PC-3 (cell line): ENCODE data around the gene VPS37B. TPM values are rescaled to one million over a fixed set of nuclear protein-coding genes. Genes with fewer than 3 reads are reported as not detected.

Source experiments
- ATAC-seq: fragments of 200-7000 bp; cut with Tn5 transposase; 2 replicates; pipeline ENCODE4 v1.9.1; 2020; ENCODE audit warnings: mild to moderate bottlenecking, moderate library complexity
- BruUV-seq: library from RNA; stranded (reverse); fragments of 400-500 nt; replicated peaks from 2 replicates; lab custom pipeline; 2021; lab: Mats Ljungman, UMichigan
- CTCF ChIA-PET: fragments of 300-600 bp; sonication (Branson Sonifier 250); formaldehyde crosslinking; loops from one replicate; lab custom pipeline; 2022; ENCODE audit warnings: antibody characterized with exemption; lab: Charles Lee
- POLR2A ChIA-PET: fragments of 300-600 bp; sonication (Branson Sonifier 250); formaldehyde crosslinking; loops from one replicate; lab custom pipeline; 2022; ENCODE audit warnings: antibody characterized with exemption; ENCODE audit not compliant: unreplicated experiment; lab: Charles Lee
- DNase-seq: peaks from one replicate; pipeline ENCODE4 v3.0.0-alpha.2; 2015
- H2AFZ ChIP-seq: fragments of 300-600 bp; sonication (generic); 2 replicates; pipeline ENCODE4 v1.6.0; 2016; ENCODE audit warnings: antibody characterized with exemption, low read length
- H3F3A ChIP-seq: fragments of 300-600 bp; sonication (generic); one replicate; pipeline ENCODE4 v1.6.0; 2017; ENCODE audit warnings: antibody characterized with exemption, low read length, control low read depth, mild to moderate bottlenecking; ENCODE audit not compliant: unreplicated experiment
- H3K27ac ChIP-seq: fragments of 300-600 bp; sonication (generic); 2 replicates; pipeline ENCODE4 v1.5.1; 2016; ENCODE audit warnings: mild to moderate bottlenecking, low read length
- H3K27me3 ChIP-seq: fragments of 300-600 bp; sonication (generic); 2 replicates; pipeline ENCODE4 v1.6.1; 2016; ENCODE audit warnings: low read length, mixed read lengths
- H3K36me3 ChIP-seq: fragments of 300-600 bp; sonication (generic); 2 replicates; pipeline ENCODE4 v1.6.1; 2016; ENCODE audit warnings: low read depth, mixed run types, low read length, mixed read lengths
- H3K4me1 ChIP-seq: fragments of 300-600 bp; sonication (generic); 2 replicates; pipeline ENCODE4 v1.5.1; 2016; ENCODE audit warnings: low read length; ENCODE audit not compliant: insufficient read depth
- H3K4me2 ChIP-seq: fragments of 300-600 bp; sonication (generic); 2 replicates; pipeline ENCODE4 v1.6.0; 2016; ENCODE audit warnings: low read length
- H3K4me3 ChIP-seq: fragments of 300-600 bp; sonication (generic); 2 replicates; pipeline ENCODE4 v1.5.1; 2016; ENCODE audit warnings: mild to moderate bottlenecking, low read length, mixed read lengths
- H3K79me2 ChIP-seq: fragments of 300-600 bp; sonication (generic); 2 replicates; pipeline ENCODE4 v1.6.1; 2017; ENCODE audit warnings: low read length, mixed read lengths
- H3K9ac ChIP-seq: fragments of 300-600 bp; sonication (generic); 2 replicates; pipeline ENCODE4 v1.6.0; 2016; ENCODE audit warnings: mild to moderate bottlenecking, low read length
- H3K9me2 ChIP-seq: fragments of 300-600 bp; sonication (generic); replicated peaks from 2 replicates; pipeline ENCODE4 v1.6.1; 2016; ENCODE audit warnings: mixed run types, low read length, mixed read lengths
- H3K9me3 ChIP-seq: fragments of 300-600 bp; sonication (generic); 2 replicates; pipeline ENCODE4 v1.6.1; 2016; ENCODE audit warnings: low read length, mixed read lengths
- H4K20me1 ChIP-seq: fragments of 300-600 bp; sonication (generic); 2 replicates; pipeline ENCODE4 v1.6.1; 2016; ENCODE audit warnings: low read length, mixed read lengths
- CTCF ChIP-seq: fragments of 300-600 bp; sonication (generic); conservative IDR thresholded peaks from 2 replicates; pipeline ENCODE4 v1.5.1; 2017; ENCODE audit warnings: antibody characterized with exemption, low read depth, mild to moderate bottlenecking, low read length
- EZH2 ChIP-seq: fragments of 300-600 bp; sonication (generic); IDR thresholded peaks from one replicate; pipeline ENCODE4 v1.6.1; 2017; ENCODE audit warnings: antibody characterized with exemption, mild to moderate bottlenecking, low read length; ENCODE audit not compliant: unreplicated experiment
- EZH2phosphoT487 ChIP-seq: fragments of 300-600 bp; sonication (generic); IDR thresholded peaks from 2 replicates; pipeline ENCODE4 v1.6.1; 2018; ENCODE audit warnings: mild to moderate bottlenecking, antibody characterized with exemption, low read length, borderline replicate concordance
- intact Hi-C: fragments of 100-400 bp; cut with micrococcal nuclease; formaldehyde crosslinking; loops from 2 replicates; pipeline ENCODE4 v1.9.0; 2023
- total RNA-seq: library from RNA; depleted of rRNA; stranded (reverse); fragments of >200 nt; gene quantifications from 2 replicates; pipeline ENCODE4 v1.2.3, GENCODE V29; 2014

VPS37B gene
- total RNA-seq, 1 experiment from 2014 or later = 74.3 TPM

DNA sequence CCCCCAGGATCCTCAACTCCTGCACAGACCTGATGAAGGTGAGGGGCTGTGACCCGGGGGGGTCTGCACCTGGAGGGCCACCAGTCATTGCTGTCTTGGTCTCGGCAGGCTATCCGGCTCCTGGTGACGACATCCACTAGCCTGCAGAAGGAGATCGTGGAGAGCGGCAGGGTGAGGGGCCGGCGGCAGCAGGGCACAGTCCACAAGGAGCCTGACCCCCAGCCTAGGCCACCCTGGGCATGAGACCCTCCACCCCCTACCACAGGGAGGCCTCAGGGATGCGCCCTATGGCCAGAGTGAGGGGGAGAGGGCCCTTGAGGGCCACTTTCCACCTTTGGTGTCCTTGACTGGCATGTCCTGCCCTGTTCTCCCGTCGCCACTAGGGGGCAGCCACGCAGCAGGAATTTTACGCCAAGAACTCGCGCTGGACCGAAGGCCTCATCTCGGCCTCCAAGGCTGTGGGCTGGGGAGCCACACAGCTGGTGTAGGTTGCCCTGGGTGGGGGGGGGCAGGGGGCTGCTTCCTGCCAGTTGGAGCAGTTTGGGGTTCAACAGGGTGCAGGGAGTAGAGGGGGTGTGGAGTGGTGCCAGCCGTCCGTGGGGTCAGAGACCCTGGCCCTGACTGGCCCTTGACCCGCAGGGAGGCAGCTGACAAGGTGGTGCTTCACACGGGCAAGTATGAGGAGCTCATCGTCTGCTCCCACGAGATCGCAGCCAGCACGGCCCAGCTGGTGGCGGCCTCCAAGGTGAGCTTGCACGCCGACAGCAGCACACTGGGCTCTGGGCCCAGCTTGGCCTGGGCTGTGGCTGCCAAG lies 35.7 kb downstream of the VPS37B start:
- TF ChIP-seq EZH2 = no peak
- TF ChIP-seq CTCF = peak; percentile 95
- H3K27me3 ChIP-seq = no peaks in the 10 kb centered on the region
- no peaks in the 10 kb centered on the region for H4K20me1 ChIP-seq
- no peak overlapping the region for H3K4me3 ChIP-seq
- no peak overlapping the region for H2AFZ ChIP-seq
- ChIA-PET CTCF (interaction anchor here (0.6 to 1.2 kb wide), 8 partner anchors 24 to 785 kb away, joined by 3 to 7 read pairs (median 4); no protein-coding TSS in a partner anchor), POLR2A (interaction anchor here (0.6 to 0.7 kb wide), 3 partner anchors 24 to 704 kb away, joined by 3 read pairs; no protein-coding TSS in a partner anchor)
- BruUV-seq = no TSS peak
- no peaks in the 10 kb centered on the region for H3F3A ChIP-seq
- ATAC-seq = peak; percentile 78
- intact Hi-C loops = loop anchor here (1.0 to 5.0 kb wide), 3 partner anchors 37 to 785 kb away; partner anchors contain the start of gene VPS37B
- no peaks in the 10 kb centered on the region for H3K9me2 ChIP-seq
- H3K27ac ChIP-seq = no peak overlapping the region
- peaks cover 9% of the 10 kb centered on the region; the same call in 1 of the 2 replicates for H3K36me3 ChIP-seq
- peak; percentile 88 for DNase-seq
- no peaks in the 10 kb centered on the region for H3K79me2 ChIP-seq
- H3K4me1 ChIP-seq = no peaks in the 10 kb centered on the region
- H3K4me2 ChIP-seq = no peak overlapping the region
- no peak overlapping the region for H3K9ac ChIP-seq
- H3K9me3 ChIP-seq = no peaks in the 10 kb centered on the region

DNA sequence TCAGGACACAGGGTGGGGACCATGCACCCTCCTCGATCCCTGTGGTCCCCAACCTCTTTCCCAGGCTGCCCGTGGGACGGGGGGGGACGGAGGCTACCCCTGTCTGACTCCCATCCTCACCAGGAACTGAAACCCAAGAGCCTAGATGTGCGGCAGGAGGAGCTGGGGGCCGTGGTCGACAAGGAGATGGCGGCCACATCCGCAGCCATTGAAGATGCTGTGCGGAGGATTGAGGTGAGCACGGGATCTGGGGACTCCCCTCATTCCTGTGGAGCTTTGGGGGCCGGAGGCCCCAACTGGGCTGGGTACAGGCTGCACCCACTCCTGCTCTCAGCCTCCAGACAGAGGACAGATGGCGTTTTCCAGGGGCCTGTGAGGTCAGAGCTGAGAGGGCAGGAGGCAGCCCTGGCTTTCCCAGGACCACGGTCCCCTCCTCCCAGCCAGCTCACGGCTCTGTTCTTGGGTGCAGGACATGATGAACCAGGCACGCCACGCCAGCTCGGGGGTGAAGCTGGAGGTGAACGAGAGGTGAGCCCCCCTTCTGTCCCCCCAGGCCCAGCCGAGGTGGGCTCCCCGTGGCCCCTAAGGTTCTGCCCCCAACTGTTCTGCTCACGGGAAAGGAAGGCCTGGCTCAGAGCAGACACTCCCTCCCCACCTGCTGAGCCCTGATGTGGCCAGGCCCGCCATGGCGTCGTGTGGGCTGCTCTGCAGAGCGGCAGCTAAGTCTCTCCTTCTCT lies 36.5 kb downstream of the VPS37B start:
- Histone ChIP-seq H3K9ac (no peak overlapping the region), H2AFZ (no peak overlapping the region), H4K20me1 (no peaks in the 10 kb centered on the region), H3K4me2 (no peak overlapping the region), H3K36me3 (peaks cover 4% of the 10 kb centered on the region; the same call in 1 of the 2 replicates), H3K27me3 (no peaks in the 10 kb centered on the region), H3K9me2 (no peaks in the 10 kb centered on the region), H3K27ac (no peak overlapping the region), H3K4me1 (no peaks in the 10 kb centered on the region), H3K9me3 (no peaks in the 10 kb centered on the region), H3F3A (no peaks in the 10 kb centered on the region), H3K79me2 (no peaks in the 10 kb centered on the region), H3K4me3 (no peak overlapping the region)
- intact Hi-C loops = loop anchor here (1.0 to 5.0 kb wide), 3 partner anchors 38 to 786 kb away; partner anchors contain the start of gene VPS37B
- ATAC-seq = no peak
- CTCF ChIA-PET = interaction anchor here (0.7 to 1.0 kb wide), 3 partner anchors 66 to 786 kb away, joined by 3 to 7 read pairs (median 3); no protein-coding TSS in a partner anchor
- POLR2A ChIA-PET = interaction anchor here (0.6 kb wide), 1 partner anchor 23 kb away, joined by 3 read pairs; no protein-coding TSS in a partner anchor
- TF ChIP-seq CTCF (no peak), EZH2 (no peak), EZH2phosphoT487 (no peak)
- no TSS peak for BruUV-seq
- DNase-seq = no peak
